ENCODE results near the gene ETFB.

The ETFB gene

DNA sequence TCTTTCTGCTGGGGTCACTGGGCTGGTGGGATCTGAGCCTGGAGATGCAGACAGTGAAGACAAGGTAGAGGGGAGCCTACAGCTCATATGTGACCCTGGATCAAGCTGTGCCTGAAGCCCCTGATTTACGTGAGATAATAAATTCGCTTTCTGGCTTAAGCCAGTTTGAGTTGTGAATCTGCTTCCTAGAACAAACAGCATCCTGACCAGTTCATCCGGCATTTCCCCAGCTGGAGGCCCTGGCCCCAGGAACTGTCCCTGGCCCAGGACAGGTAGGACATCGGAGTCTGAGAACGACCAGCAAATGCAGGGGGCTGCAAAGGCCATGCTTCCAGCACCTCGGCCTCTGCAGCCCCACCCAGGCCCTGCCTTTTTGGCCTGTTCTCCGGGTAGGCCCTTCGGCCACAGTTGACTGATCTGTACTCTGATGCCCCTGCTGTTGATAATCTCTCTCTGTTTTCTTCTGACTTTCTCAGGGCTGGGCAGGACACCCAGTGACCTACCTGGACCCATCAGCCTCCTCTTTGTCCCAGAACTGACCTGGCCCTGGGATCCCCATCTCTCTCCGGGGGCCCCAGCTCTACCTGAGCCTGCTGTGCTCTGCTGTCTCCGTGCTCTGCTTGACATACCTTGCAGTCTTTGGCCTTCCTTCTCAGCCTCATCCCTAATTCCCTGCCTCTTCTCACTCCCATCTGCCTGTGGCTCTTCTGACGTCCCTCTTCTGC, 14.8 kb downstream of the ETFB start:
- DNase-seq = no peak

GRCh38 chr19:51347209-51347928, 18.8 kb downstream of the ETFB start:
- DNase-seq = no peak

DNA sequence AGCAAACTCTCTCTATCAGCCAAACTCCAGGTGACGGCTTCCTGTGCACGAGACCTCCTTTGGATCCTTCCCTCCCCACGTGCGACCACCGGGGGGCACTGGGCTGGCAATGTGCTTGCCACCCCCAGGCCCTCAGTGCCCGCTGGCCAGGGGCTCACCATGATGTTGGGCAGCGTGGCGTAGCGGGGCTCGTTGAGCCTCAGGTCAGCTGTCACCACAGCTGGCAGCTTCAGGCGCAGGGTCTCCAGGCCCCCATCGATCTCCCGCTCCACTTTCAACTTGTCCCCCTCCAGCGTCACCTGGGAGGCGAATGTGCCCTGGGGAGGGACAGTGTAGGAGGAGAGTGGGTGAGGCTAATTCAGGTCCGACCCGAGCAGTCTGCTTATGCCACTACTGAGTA, 19.4 kb downstream of the ETFB start:
- DNase-seq = no peak

GRCh38 chr19:51345076-51345620, 21.0 kb downstream of the ETFB start:
- no peak for DNase-seq

DNA sequence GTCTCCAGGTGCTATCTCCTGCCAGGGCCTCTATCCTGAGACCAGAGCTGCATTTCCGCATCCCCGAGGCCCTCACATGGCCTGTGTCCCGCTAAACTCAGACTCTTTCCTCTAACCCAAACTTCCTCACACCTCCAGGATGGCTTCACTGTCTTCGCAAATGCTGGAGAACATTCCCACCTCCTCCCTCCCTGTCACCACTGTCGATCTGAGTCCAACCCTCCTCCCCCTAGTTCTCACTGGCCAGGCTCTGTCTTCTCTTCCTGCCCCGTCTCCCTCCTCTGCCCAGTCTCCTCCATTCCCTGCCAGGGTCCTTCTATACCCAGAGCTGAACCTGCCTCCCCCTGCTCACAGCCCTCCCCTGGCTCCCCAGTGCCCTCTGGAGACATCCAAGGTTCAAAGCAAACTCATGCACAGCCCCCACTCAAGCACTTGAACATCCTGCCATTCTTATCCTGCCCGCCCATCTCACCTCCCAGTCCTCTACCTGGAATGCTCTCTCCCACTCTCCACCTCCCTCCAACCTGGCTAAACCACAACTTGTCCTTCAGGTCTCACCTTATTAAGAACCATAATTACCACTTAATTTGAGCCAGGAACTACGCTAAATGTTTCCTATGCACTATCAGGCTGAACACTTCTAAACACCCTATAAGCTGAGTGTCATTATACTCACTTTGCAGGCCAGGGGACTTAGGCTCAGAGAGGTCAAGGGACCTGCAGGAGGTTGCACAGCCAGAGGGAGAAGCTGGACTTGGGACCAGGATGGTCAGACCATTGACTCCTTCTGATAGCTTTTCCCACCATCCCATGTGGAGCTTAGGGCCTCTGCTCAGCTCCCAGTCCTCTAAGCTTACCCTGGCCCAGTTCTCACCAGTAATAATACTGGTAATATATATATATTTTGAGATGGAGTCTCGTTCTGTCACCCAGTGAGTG, 23.3 kb downstream of the ETFB start:
- no peak for DNase-seq

DNA sequence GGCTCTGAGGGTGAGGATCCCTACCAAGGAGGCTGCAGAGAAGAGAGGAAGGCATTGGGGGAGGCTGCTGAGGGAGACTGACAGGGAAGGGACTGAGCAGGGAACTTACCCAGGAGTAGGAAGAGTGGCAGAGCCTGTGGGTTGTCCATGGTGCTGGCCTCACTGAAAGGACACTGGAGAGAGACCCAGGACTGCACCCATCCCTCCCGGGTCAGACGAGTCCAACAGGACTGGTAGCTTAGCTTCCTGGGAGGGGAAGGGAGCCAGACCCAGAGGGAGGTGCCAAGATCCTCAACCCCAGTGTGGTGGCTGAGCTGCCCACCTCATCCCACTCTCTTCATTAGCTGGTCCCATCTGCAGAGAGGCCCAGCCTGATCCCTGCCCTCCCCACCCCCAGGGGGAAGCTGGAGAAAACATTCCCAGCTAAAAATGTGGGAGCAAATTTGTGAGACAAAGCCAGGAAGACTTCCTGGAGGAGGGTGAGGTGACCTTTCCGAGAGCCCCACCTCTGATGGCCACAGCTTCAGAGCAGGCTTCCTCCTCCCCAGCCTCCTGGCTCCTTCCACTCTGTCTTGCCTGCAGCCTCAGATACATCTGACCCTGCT, 24.1 kb downstream of the ETFB start, which contains the start of gene VSIG10L:
Gene VSIG10L (minus strand): TSS at position 164 of the 605 bp plus-strand sequence. CDS start 15 bp downstream, at position 149.
- no peak for DNase-seq

DNA sequence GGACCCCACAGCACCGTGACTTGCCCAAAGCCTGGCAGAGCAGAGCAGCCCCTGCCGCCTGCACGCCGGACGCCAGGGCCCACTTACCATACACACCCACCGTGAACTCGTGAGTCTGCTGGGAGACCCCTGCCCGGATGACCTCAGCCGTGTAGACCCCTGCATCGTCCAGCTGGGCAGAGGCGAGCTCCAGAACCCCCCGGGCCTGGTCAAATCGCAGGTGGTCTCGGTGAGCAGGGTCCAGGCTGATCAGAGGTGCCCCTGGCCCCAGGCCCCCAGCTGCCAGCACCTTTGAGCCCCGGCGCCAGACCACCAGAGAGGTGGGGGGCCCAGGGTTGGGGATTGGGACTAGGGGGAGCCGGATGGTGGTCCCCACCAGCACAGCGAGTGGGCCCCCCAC, 25.1 kb downstream of the ETFB start:
- DNase-seq = no peak

GRCh38 chr19:51339687-51340656, 26.2 kb downstream of the ETFB start:
- DNase-seq = no peak

DNA sequence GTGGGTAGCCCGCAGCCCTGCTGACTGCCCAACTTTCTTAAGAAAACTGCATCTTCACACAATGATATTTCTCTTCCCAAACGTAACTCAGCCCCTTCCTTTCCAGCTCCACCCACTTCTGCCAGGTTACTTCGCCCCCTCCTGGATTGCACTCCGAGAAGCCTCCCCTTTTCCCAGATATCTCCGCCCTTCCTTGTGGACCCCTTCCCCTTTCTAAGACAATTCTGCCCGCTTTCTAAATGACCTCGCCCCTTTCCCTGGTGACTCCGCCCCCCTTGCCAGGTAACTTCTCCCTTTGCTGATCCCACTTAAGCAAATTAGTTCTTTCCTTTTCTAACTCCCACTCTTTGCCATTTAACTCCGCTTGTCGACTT, 26.9 kb downstream of the ETFB start:
- DNase-seq = no peak

- no peak for DNase-seq
Observed at GRCh38 chr19:51338563-51339312, 27.4 kb downstream of the ETFB start.

DNA sequence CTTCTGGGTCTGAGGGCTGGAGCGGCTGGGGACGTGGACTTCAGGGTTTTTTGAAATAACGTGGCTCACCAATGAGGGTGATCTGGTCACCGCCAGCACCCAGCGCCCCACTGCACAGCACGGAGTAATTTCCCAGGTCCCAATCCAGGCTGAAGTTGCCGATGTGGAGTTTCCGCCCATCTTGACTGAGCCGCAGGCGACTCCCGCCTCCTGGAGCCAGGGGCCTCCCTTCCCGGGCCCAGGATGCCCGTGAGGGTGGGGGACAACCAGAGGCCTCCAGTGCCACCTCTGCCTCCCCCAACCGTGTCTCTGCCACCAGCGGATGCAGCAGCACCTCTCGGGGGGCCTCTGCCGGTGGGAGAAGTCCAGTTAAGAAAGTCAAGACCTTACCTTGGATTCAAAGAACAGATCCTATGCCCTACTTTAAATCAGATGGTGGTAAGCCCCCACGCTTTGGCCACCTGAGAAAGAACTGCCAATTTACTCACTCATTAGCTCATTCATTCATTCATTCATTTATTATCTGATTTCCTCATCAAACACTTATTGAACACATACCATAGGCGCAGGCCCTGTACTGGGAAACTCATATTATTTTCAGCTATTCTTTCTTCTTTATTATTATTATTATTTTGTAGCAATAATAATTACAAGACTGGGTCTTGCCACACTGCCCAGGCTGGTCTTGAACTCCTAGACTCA, 28.2 kb downstream of the ETFB start:
- no peak for DNase-seq

- DNase-seq = no peak
Observed at GRCh38 chr19:51337141-51337860, 28.9 kb downstream of the ETFB start.

GRCh38 chr19:51333836-51334460, 32.2 kb downstream of the ETFB start:
- DNase-seq = no peak

DNA sequence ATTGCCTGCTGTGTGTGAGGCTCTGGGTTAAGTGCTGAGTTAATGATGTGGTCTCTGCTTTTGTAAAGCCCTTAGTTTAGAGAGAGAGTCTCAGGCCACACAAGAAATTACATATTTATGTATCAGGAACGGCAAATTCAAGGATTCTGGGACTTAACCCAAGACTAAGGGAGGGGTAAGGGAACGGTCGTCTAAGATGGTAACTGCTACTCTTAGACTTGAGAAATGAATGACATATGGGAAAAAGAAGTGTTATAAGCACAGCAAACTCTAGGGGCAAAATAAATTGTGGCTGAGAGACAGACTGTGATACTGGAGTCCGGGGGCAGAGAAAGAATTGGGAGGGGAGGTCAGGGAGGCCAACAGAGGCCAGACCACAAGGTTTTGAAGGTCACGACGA, 34.5 kb downstream of the ETFB start:
- DNase-seq = no peak

DNA sequence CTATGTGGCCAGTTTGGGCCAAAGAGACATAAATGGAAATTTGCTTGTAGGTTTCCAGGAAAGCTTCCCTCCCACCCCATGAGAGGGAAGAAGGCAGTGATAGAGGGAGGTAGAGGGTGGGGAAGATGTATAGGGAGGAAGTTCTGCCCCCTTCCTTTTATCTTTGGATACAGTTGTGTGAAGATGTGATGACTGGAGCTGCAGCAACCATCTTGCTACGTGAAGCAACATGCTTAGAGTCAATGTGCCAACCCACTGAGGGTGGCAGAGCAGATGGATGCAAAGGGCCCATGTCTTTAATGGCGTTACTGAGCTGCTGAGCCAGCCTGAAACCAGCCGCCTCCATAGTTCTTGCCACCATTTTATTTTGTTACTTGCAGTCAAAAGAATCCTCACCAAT, 35.0 kb downstream of the ETFB start:
- DNase-seq = no peak

DNA sequence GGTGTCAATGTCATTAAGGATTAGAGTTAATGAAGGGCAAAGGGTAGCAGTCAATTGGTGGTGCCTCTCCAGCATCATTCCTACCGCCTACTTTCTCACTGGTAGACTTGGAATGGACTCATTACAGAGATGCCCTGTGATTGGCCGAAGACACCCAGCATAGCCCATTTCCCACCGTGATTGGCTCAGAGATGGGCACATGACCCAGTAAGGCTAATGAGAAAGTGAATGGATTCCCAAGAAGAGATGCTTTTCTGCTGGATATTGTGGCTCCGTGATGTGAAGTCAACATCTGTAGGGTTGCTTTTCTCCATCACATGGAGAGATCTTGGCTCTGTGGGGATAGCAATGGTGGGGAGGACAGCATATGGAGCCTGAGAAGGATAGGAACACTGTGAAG, 35.8 kb downstream of the ETFB start:
- no peak for DNase-seq

DNA sequence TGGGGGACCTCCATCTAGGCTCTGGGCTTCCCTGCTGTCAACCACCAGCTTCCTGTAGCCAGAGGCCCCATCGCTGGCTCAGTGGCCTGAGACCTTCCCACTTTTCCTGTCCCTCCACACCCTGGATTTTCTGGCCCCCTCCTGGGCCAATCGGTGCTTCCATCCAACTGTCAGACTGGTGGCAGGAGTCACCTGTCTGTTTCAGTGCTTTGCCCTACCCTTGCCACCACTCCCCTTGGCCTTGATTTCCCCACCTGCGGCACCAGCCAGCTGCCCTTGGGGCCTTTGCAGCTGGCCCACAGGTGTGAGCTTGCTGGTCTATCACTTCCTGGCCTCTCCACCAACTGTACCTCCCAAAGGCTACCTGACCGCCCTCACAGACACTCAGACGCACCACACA, 36.8 kb downstream of the ETFB start:
- DNase-seq = no peak

- no peak for DNase-seq
Observed at GRCh38 chr19:51327066-51328001, 38.9 kb downstream of the ETFB start.

All from NCI-H1105 (cell line).